ENCODE measurements around the gene RNH1.

Gene RNH1

GRCh38 chr11:531919-532526 is 25.0 kb upstream of the RNH1 start:
- TF ChIP-seq, protein P1, sequence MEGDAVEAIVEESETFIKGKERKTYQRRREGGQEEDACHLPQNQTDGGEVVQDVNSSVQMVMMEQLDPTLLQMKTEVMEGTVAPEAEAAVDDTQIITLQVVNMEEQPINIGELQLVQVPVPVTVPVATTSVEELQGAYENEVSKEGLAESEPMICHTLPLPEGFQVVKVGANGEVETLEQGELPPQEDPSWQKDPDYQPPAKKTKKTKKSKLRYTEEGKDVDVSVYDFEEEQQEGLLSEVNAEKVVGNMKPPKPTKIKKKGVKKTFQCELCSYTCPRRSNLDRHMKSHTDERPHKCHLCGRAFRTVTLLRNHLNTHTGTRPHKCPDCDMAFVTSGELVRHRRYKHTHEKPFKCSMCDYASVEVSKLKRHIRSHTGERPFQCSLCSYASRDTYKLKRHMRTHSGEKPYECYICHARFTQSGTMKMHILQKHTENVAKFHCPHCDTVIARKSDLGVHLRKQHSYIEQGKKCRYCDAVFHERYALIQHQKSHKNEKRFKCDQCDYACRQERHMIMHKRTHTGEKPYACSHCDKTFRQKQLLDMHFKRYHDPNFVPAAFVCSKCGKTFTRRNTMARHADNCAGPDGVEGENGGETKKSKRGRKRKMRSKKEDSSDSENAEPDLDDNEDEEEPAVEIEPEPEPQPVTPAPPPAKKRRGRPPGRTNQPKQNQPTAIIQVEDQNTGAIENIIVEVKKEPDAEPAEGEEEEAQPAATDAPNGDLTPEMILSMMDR (IDR thresholded peaks at IDR 0.05; ENCODE audit: low read depth, low read length): no peak
- DNase-seq (ENCODE audit: extremely low read depth, low read depth): no peak

DNA sequence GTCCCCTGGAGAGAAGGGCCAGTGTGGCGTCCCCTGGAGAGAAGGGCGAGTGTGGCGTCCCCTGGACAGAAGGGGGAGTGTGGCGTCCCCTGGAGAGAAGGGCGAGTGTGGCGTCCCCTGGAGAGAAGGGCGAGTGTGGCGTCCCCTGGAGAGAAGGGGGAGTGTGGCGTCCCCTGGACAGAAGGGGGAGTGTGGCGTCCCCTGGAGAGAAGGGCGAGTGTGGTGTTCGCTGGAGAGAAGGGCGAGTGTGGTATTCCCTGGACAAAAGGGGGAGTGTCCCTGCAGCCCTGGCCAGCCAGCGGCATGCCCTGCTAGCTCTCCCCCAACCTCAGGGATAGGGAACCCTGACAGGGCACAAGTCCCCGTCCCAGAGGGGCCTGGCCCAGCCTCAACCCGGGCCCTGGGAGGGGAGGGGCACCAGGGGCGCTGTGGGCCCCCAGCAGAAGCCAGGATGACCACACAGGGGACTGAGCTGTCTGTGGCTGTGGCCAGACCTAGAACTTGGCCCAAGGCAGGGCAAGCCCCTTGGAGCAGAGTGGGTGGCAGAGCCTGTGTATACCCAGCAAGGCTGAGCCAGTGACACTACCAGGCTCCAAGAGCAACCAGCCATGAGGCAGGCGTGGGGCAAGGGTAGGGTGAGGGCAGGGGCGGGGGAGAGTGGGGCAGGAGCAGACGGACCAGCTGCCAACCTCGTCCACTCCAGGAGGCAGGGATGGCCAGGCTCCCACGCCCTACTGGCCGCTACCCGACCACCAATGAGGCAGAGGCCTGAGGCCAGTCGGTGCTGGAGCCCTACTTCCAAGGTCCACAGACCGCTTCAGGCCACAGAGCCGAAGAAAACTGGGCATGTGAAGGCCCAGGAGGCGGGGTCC is 24.2 kb upstream of the RNH1 start:
- DNase-seq (ENCODE audit: extremely low read depth, low read depth): no peak

DNA sequence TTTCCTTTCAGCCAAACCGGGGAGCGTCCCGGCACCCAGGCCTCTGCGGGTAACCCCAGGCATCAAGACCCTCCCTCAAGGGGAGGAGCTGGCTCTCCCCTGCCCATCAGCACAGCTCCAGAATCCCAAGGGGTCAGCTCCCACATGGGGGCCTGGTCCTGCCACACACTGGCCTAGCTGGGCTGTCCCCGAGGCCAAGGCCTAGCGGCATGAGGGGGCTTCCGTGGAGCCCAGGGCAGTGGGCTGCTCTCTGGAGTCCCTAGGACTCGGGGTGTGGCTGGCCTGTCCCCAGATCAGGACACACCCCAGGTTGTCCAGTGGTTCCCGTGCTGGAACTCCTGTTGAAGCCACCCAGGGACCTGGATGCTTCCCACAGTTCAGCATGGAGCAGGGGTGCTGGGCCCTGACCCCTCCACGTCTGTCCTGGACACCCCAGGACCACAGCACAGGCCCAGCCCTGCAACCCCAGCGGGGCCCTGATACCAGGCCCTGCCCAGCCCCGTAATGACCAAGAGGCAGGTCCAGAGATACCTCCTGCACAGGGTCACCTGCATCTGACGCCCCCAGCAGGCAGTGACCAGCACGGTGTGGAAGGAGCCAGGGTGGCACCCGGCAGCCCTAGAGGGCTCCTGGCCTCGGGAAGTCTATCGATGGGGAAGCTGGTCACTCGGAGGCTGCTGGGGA is 22.8 kb upstream of the RNH1 start:
- TF ChIP-seq, protein P1 (IDR thresholded peaks at IDR 0.05; ENCODE audit: low read depth, low read length): no peak
- DNase-seq (ENCODE audit: extremely low read depth, low read depth): no peak

More for the DNA sequence above, 24.2 kb upstream of the RNH1 start:
- TF ChIP-seq, protein P1 (IDR thresholded peaks at IDR 0.05; ENCODE audit: low read depth, low read length): no peak

DNA sequence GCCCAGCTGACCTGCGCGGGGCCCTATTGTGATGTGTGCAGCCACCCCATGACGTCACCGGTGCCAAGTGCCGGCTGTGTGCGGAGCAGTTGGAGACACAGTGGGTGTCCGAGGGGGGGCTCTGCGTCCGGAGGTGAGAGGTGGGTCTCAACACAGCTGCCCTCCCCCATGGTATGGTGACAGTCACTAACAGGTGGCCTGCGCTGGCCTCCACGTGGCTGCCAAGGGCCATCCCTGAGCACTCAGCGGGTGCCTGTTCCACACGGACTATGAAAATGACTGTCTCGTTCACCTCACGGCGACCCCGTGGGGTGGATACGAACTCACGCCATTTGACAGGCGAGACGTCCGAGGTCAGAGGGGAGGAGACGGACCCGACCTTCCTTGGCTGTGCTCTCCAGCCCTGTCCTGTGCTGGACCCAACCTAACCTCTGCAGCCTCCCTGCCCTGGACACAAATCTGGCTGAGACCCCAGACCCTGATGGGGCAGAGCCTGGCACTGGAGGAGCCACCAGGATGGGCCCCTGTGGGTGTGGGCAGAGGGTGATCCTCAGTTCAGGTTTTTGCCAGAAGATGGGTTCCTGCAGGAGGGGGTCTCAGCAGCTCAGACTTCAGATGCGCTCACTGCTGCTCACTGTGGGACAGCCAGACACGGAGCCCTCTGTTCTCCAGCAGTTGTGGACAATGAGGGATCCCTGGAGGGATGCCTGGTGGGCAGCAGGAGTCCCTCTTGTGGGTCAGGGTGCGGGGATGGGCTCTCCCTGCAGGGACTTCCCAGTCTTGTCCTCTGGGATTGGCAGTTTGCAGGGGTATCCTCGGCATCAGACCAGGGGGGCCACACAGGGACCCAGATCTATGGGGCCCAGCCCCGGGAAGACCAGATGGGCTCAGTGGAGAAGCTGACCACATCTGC is 22.0 kb upstream of the RNH1 start:
- no peak for DNase-seq (ENCODE audit: extremely low read depth, low read depth)
- TF ChIP-seq, protein P1 (IDR thresholded peaks at IDR 0.05; ENCODE audit: low read depth, low read length): no peak

DNA sequence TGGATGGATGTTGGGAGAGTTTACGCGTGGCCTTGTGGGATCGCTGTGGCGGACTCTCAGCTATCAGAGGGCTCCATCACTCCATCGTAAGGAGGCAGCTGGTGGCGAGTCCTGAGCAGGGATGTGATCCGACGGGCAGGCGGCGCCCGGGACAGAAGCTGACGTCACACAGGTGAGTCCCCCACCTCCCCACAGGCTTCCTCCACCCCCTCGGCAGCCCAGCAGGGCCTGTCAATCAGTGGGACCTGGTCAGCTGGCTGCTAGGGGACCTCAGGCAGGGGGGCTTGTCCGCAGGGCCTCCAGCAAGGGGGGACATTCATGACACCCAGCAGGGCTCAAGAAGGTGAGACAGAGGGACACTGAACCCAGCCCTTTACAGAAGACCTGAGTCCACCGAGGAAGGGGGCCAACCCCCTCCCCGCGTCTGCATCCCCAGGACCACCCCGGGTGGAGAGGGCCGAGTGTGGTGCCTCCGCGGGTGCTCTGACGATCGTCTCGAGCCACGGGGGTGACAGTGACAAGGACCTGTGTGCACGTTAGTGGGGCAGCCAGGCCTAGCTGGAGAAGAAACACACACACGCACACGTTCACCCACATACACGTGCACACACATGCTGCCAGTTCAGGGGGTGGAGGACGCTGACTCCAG is 21.2 kb upstream of the RNH1 start:
- TF ChIP-seq, protein P1 (IDR thresholded peaks at IDR 0.05; ENCODE audit: low read depth, low read length): no peak
- DNase-seq (ENCODE audit: extremely low read depth, low read depth): no peak

GRCh38 chr11:526192-526591 is 19.1 kb upstream of the RNH1 start:
- no peak for DNase-seq (ENCODE audit: extremely low read depth, low read depth)
- TF ChIP-seq, protein P1 (IDR thresholded peaks at IDR 0.05; ENCODE audit: low read depth, low read length): no peak
